ENCODE measurements around the gene SPAG9. TPM values are rescaled to one million over a fixed set of nuclear protein-coding genes. Genes with fewer than 3 reads are reported as not detected.

Gene SPAG9
- total and polyA plus RNA-seq, 2 donors: 35.6 to 37.3 TPM

DNA sequence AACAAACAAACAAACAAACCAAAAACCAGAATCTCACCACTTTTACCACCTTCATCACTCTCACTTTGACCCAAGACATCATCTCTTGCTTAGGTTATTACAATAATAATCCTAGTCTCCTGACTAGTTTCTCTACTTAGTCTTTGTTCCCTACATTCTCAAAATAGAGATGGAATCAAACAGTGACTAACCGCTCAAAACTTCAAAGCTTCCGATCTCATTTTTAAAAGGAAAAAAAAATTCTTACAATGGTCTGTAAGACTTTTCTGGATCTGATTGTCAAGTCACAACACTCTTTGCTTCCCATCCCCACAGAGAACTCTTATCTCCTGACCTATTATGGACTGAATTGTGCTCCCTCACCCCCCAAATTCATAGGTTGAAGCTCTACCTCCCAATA is 60.9 kb downstream of the SPAG9 start:
- no peaks in the 10 kb centered on the region for H3K36me3 ChIP-seq (ENCODE audit: control insufficient read depth in 2 of 2, insufficient read depth in 2 of 2, low read length in 1 of 2)
- over 99% methylated on average over 2 of the region's 2 CpGs for WGBS
- H3K27ac ChIP-seq (ENCODE audit: low read depth in 1 of 2, low read length in 1 of 2): no peak overlapping the region
- no peaks in the 10 kb centered on the region for H3K9me3 ChIP-seq (ENCODE audit: control insufficient read depth in 2 of 2, insufficient read depth in 1 of 2, low read length in 1 of 2)
- H3K27me3 ChIP-seq (ENCODE audit: control insufficient read depth in 2 of 2, insufficient read depth in 1 of 2, low read length in 1 of 2): no peaks in the 10 kb centered on the region
- no peak for DNase-seq (ENCODE audit: low read depth in 6 of 9, low spot score in 9 of 9)
- H3K4me1 ChIP-seq (ENCODE audit: control insufficient read depth in 2 of 2, insufficient read depth in 2 of 2, low read length in 2 of 2): no peaks in the 10 kb centered on the region
- H3K4me3 ChIP-seq (ENCODE audit: low read length in 2 of 2): no peak overlapping the region

DNA sequence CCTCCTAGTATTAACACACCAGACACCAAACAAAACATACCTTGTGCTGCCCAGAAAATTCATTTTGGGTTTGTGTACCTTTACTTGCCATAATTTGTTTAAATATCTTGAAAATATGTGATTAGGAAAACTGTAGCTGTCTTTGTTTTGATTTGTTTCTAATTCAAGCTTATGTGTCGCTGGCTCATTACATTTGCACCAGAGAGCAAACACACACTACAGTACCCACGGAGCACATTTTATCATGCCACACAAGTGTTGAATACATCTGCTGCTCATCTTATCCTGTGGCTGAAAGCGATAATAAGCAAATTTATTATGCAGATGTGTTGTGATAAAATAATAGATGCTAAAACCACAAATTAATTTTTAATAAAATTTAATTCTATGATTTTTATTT is 63.1 kb downstream of the SPAG9 start:
- WGBS: over 99% methylated on average over 3 of the region's 3 CpGs
- no peak for DNase-seq (ENCODE audit: low read depth in 6 of 9, low spot score in 9 of 9)
- Histone ChIP-seq H3K27ac (ENCODE audit: low read depth in 1 of 2, low read length in 1 of 2) (no peak overlapping the region), H3K9me3 (ENCODE audit: control insufficient read depth in 2 of 2, insufficient read depth in 1 of 2, low read length in 1 of 2) (no peaks in the 10 kb centered on the region), H3K4me3 (ENCODE audit: low read length in 2 of 2) (no peak overlapping the region), H3K4me1 (ENCODE audit: control insufficient read depth in 2 of 2, insufficient read depth in 2 of 2, low read length in 2 of 2) (no peaks in the 10 kb centered on the region), H3K27me3 (ENCODE audit: control insufficient read depth in 2 of 2, insufficient read depth in 1 of 2, low read length in 1 of 2) (no peaks in the 10 kb centered on the region), H3K36me3 (ENCODE audit: control insufficient read depth in 2 of 2, insufficient read depth in 2 of 2, low read length in 1 of 2) (no peaks in the 10 kb centered on the region)

DNA sequence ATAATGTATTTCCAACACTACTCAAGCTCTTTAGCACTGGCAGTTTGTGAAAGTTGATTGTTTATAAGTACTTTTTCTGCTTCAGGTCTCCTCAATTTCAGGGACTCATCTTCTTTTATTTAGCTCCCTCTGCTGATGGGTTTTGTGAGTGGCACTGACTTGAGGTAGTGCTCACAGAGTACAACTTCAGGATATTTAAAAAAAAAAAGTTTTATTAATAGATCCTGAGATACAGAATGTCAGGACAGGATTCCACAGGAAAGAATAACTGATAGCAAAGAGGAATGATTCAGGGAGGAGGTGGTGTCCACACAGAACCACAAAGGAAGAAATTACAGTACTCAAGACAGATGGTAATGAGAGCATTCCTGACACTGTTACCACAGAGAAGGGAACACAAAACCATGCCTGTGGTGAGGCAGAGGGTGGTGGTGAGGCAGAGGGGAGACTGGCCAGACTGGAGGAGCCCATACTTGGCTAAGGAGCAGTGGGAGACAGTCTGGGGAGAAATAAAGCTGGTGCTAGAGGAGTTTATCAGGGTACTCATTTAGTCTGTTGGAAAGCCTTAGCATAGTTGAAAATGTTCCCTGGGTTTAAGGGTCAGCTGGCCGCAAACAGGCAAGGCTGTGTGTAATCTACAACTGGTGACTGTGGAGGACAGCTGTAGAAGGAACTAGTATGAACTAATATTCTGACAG is 63.7 kb downstream of the SPAG9 start:
- H3K4me1 ChIP-seq (ENCODE audit: control insufficient read depth in 2 of 2, insufficient read depth in 2 of 2, low read length in 2 of 2): no peaks in the 10 kb centered on the region
- no peaks in the 10 kb centered on the region for H3K36me3 ChIP-seq (ENCODE audit: control insufficient read depth in 2 of 2, insufficient read depth in 2 of 2, low read length in 1 of 2)
- no peaks in the 10 kb centered on the region for H3K27me3 ChIP-seq (ENCODE audit: control insufficient read depth in 2 of 2, insufficient read depth in 1 of 2, low read length in 1 of 2)
- no peak overlapping the region for H3K4me3 ChIP-seq (ENCODE audit: low read length in 2 of 2)
- no peaks in the 10 kb centered on the region for H3K9me3 ChIP-seq (ENCODE audit: control insufficient read depth in 2 of 2, insufficient read depth in 1 of 2, low read length in 1 of 2)
- peak; percentile 9 to 66 (median 22) for DNase-seq (ENCODE audit: low read depth in 6 of 9, low spot score in 9 of 9)
- 98% methylated on average over 1 of the region's 1 CpG for WGBS
- H3K27ac ChIP-seq (ENCODE audit: low read depth in 1 of 2, low read length in 1 of 2): no peak overlapping the region

DNA sequence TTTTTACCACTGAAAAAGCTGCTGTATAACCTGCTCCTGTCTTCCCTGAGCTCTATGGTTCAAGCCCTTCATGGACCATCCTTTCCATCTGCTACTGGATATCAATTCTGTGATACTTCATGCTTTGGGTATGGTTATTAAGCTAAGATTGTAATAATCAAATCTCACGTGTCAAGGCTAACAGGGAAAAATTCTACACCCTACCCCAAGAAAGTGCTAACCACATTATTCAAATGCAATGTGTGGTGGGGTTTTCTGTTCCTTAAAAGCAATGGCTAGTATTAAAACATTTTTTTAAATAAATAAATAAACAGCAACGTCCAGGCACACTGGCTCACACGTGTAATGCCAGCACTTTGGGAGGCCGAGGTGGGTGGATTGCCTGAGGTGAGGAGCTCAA is 65.9 kb downstream of the SPAG9 start:
- no peak for DNase-seq (ENCODE audit: low read depth in 6 of 9, low spot score in 9 of 9)
- 98% methylated on average over 4 of the region's 4 CpGs for WGBS
- Histone ChIP-seq H3K27me3 (ENCODE audit: control insufficient read depth in 2 of 2, insufficient read depth in 1 of 2, low read length in 1 of 2) (no peaks in the 10 kb centered on the region), H3K9me3 (ENCODE audit: control insufficient read depth in 2 of 2, insufficient read depth in 1 of 2, low read length in 1 of 2) (no peaks in the 10 kb centered on the region), H3K4me1 (ENCODE audit: control insufficient read depth in 2 of 2, insufficient read depth in 2 of 2, low read length in 2 of 2) (no peaks in the 10 kb centered on the region), H3K4me3 (ENCODE audit: low read length in 2 of 2) (no peak overlapping the region), H3K36me3 (ENCODE audit: control insufficient read depth in 2 of 2, insufficient read depth in 2 of 2, low read length in 1 of 2) (no peaks in the 10 kb centered on the region), H3K27ac (ENCODE audit: low read depth in 1 of 2, low read length in 1 of 2) (no peak overlapping the region)

DNA sequence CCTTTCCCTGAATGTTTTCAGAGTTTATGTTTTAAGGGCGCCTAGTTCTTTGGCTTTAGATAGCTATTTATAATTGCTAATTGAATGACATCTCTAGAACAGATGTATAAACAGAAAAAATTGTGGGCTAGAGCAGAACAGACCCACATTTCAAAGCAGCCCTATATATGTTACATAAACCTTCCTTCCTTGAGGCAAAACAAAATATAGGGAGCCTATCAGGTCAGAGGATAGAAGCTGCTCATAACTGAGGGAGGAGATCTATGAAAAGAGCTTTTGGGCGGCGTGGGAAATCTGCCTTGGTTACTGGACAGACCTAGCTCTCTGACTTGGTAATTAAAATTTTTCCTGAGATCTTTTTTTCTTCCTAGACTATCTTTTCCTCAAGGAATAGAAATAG is 68.4 kb downstream of the SPAG9 start:
- Histone ChIP-seq H3K27me3 (ENCODE audit: control insufficient read depth in 2 of 2, insufficient read depth in 1 of 2, low read length in 1 of 2) (no peaks in the 10 kb centered on the region), H3K4me1 (ENCODE audit: control insufficient read depth in 2 of 2, insufficient read depth in 2 of 2, low read length in 2 of 2) (no peaks in the 10 kb centered on the region)

DNA sequence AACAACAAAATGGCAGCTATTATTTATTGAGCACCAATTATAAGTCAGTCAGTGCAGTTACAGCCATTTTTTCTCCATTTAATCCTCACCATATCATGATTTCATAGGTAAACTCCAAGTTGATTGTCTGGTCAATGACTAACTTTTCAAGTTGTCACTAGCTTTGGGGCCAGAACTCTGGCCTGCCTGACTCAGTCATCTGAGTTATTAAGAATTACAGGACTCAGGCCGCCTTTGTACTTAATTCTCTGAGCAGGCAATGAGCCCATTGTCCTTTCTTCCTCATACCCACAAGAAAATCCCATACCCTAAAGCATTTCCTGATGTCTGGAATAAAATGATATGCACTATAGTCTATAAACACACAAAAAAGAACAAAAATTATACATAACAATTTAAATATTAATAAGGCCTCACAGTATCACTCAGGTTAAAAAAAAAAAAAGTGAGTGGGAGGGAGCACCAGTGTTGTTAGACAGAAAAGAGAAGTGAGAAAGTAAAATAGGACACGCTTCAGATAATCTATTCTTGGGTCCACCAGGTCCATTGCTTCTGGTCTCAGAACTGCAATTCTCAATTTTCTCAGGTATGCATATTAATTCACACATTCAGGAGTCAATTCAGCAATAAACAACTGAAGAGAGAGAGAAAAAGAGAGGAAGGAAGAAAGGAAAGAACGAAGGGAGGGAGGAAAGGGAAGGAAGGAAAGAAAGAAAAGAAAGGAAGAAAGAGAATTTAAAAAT is 70.2 kb downstream of the SPAG9 start:
- DNase-seq (ENCODE audit: low read depth in 6 of 9, low spot score in 9 of 9): no peak
- Histone ChIP-seq H3K4me3 (ENCODE audit: low read length in 2 of 2) (no peak overlapping the region), H3K9me3 (ENCODE audit: control insufficient read depth in 2 of 2, insufficient read depth in 1 of 2, low read length in 1 of 2) (no peaks in the 10 kb centered on the region), H3K36me3 (ENCODE audit: control insufficient read depth in 2 of 2, insufficient read depth in 2 of 2, low read length in 1 of 2) (no peaks in the 10 kb centered on the region), H3K4me1 (ENCODE audit: control insufficient read depth in 2 of 2, insufficient read depth in 2 of 2, low read length in 2 of 2) (no peaks in the 10 kb centered on the region), H3K27me3 (ENCODE audit: control insufficient read depth in 2 of 2, insufficient read depth in 1 of 2, low read length in 1 of 2) (no peaks in the 10 kb centered on the region), H3K27ac (ENCODE audit: low read depth in 1 of 2, low read length in 1 of 2) (no peak overlapping the region)
- 94% methylated on average over 3 of the region's 3 CpGs for WGBS

More for the DNA sequence above, 68.4 kb downstream of the SPAG9 start:
- Histone ChIP-seq H3K36me3 (ENCODE audit: control insufficient read depth in 2 of 2, insufficient read depth in 2 of 2, low read length in 1 of 2) (no peaks in the 10 kb centered on the region), H3K4me3 (ENCODE audit: low read length in 2 of 2) (no peak overlapping the region), H3K27ac (ENCODE audit: low read depth in 1 of 2, low read length in 1 of 2) (no peak overlapping the region), H3K9me3 (ENCODE audit: control insufficient read depth in 2 of 2, insufficient read depth in 1 of 2, low read length in 1 of 2) (no peaks in the 10 kb centered on the region)
- DNase-seq (ENCODE audit: low read depth in 6 of 9, low spot score in 9 of 9): no peak
- WGBS: 99% methylated on average over 3 of the region's 3 CpGs

DNA sequence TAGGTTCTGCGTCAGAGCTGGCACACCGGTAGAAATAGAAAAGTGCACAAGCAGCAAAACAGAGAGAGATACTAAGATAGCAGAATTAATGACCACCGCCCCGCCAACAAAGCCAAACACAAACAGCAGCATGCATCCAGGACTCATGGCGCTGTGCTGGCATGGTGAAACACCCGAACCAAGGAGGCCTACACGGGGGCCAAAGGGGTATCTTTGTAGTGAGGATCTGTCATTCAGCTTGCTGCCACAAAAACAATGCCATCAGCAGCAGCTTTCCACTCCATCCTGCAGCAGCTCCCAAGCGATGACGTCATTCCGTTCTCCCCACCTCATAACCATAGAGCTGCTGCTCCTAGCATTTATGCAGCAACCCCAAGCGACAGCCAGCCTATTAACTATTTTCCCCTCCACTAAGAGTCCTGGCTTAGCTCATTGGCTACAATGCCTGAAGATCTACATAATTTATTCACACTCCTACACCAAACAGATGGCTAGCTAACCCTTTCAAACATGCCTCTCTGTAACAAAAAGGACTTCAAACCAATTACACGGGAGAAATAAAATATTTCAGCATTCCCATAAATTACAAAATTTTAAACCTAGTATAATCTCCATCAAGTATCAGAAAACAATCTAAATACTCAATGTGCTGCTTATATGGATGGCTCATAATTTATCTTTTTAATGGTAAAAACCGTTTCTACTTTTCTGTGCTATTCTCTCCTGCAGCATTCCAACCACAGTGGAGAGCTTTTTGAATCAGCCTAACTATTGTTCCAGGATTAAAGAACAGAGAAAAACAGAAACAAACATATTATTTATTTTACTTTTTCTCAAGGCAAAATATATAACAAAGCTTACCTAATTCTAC is 73.9 kb downstream of the SPAG9 start:
- Histone ChIP-seq H3K4me3 (ENCODE audit: low read length in 2 of 2) (peak overlapping the region in 1 of 2 donors; percentile 14), H3K36me3 (ENCODE audit: control insufficient read depth in 2 of 2, insufficient read depth in 2 of 2, low read length in 1 of 2) (peaks cover 0 to 2% of the 10 kb centered on the region in 2 donors), H3K27me3 (ENCODE audit: control insufficient read depth in 2 of 2, insufficient read depth in 1 of 2, low read length in 1 of 2) (no peaks in the 10 kb centered on the region), H3K4me1 (ENCODE audit: control insufficient read depth in 2 of 2, insufficient read depth in 2 of 2, low read length in 2 of 2) (no peaks in the 10 kb centered on the region), H3K9me3 (ENCODE audit: control insufficient read depth in 2 of 2, insufficient read depth in 1 of 2, low read length in 1 of 2) (no peaks in the 10 kb centered on the region), H3K27ac (ENCODE audit: low read depth in 1 of 2, low read length in 1 of 2) (peak overlapping the region in 1 of 2 donors; percentile 49)
- WGBS: 85% methylated on average over 13 of the region's 13 CpGs
- peak in 2 of 9 donors; percentile 8 to 28 for DNase-seq (ENCODE audit: low read depth in 6 of 9, low spot score in 9 of 9)

DNA sequence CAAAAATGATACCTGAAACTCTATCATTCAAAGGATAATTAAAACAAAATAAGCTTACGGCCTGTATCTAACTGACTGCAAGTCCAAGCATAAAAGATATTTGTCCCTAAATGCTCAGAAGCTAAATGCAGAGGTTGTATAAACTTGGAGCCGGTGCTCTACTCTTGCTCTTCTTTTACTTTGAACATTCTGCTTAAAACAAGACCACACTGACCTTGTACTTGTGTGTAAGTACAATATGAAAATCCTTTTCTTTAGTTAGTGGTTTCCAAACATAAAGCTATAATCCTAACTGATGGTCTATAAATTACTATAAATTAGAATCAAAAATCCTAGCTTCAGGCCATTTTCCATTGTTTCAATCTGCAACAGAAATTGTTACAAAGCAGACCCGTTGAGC is 74.6 kb downstream of the SPAG9 start:
- no peaks in the 10 kb centered on the region for H3K9me3 ChIP-seq (ENCODE audit: control insufficient read depth in 2 of 2, insufficient read depth in 1 of 2, low read length in 1 of 2)
- H3K36me3 ChIP-seq (ENCODE audit: control insufficient read depth in 2 of 2, insufficient read depth in 2 of 2, low read length in 1 of 2): peaks cover 0 to 7% of the 10 kb centered on the region in 2 donors
- H3K4me3 ChIP-seq (ENCODE audit: low read length in 2 of 2): no peak overlapping the region
- no peak for DNase-seq (ENCODE audit: low read depth in 6 of 9, low spot score in 9 of 9)
- no peaks in the 10 kb centered on the region for H3K4me1 ChIP-seq (ENCODE audit: control insufficient read depth in 2 of 2, insufficient read depth in 2 of 2, low read length in 2 of 2)
- H3K27ac ChIP-seq (ENCODE audit: low read depth in 1 of 2, low read length in 1 of 2): peak overlapping the region in 1 of 2 donors; percentile 49
- 93% methylated on average over 3 of the region's 3 CpGs for WGBS
- H3K27me3 ChIP-seq (ENCODE audit: control insufficient read depth in 2 of 2, insufficient read depth in 1 of 2, low read length in 1 of 2): no peaks in the 10 kb centered on the region

DNA sequence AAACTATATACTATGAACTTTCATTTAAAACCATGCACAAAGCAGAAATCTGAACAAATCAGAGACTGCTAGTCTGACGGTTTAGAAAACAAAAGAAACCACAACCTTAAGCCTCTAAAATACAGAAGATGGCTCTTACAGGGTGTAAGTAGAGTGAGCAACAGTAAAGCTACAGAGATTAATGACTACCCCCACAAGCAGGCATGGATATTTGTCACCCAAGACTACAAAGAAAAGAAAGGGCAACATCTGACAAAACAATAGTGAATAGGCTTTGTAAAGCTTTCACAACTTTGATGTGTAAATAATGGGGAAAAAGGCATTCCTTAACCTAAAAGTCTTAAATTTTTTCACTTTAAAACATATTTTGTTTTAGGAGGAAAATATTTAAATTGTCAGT is 75.0 kb downstream of the SPAG9 start:
- WGBS: 39% methylated on average over 1 of the region's 1 CpG
- no peak overlapping the region for H3K27ac ChIP-seq (ENCODE audit: low read depth in 1 of 2, low read length in 1 of 2)

More for the DNA sequence above, 75.0 kb downstream of the SPAG9 start:
- Histone ChIP-seq H3K36me3 (ENCODE audit: control insufficient read depth in 2 of 2, insufficient read depth in 2 of 2, low read length in 1 of 2) (peaks cover 0 to 7% of the 10 kb centered on the region in 2 donors), H3K27me3 (ENCODE audit: control insufficient read depth in 2 of 2, insufficient read depth in 1 of 2, low read length in 1 of 2) (no peaks in the 10 kb centered on the region), H3K4me1 (ENCODE audit: control insufficient read depth in 2 of 2, insufficient read depth in 2 of 2, low read length in 2 of 2) (no peaks in the 10 kb centered on the region), H3K4me3 (ENCODE audit: low read length in 2 of 2) (no peak overlapping the region), H3K9me3 (ENCODE audit: control insufficient read depth in 2 of 2, insufficient read depth in 1 of 2, low read length in 1 of 2) (no peaks in the 10 kb centered on the region)
- peak in 1 of 9 donors; percentile 6 for DNase-seq (ENCODE audit: low read depth in 6 of 9, low spot score in 9 of 9)

Measured in thymus (tissue), 11 donors.